HG03520 (cell line): Measurements from ENCODE around the gene CCL18.
"Not testable (repeated sequence)": the region's sequence is repeated elsewhere in the genome, so short reads cannot be mapped to it uniquely, and the experiment has no call there.

Experiments
- ATAC-seq: cut with Tn5 transposase; IDR thresholded peaks from one replicate; pipeline ENCODE4 v1.9.1; 2021; ENCODE audit warnings: mild to moderate bottlenecking, moderate library complexity; ENCODE audit not compliant: unreplicated experiment

Gene CCL18

DNA sequence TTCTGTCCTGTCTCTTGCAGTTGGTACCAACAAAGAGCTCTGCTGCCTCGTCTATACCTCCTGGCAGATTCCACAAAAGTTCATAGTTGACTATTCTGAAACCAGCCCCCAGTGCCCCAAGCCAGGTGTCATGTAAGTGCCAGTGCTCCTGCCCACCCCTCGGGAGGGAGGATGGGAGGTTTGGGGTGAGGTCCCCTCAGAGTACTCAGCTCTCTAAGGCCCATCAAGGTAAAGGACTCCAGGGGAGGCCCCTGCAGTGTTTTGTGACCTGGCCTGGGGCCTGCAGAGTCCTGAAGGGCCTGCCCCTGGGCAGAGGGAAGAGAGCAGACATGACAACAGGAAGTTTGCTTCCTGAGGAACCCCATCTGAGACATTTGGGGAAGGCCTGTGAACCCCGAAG lies 6.4 kb downstream of the CCL18 start:
- no peak for ATAC-seq

DNA sequence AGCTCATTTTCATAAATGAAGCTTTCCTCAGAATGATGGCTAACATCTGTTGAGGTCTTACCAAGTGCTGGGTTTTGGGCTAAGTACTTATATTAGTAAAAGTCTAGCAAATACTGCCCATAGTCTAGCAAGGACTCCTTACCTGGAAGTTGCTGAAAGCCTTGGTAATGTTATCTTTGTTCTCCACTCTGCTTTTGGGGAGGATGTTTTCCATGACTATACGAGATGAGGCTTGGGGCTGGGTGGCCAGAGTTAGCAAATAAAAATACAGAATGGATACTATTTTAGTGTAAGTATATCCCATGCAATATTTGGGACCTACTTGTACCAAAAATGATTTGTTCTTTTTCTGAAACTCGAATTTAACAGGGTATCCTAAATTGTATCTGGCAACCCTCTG lies 7.7 kb downstream of the CCL18 start:
- ATAC-seq = no peak

DNA sequence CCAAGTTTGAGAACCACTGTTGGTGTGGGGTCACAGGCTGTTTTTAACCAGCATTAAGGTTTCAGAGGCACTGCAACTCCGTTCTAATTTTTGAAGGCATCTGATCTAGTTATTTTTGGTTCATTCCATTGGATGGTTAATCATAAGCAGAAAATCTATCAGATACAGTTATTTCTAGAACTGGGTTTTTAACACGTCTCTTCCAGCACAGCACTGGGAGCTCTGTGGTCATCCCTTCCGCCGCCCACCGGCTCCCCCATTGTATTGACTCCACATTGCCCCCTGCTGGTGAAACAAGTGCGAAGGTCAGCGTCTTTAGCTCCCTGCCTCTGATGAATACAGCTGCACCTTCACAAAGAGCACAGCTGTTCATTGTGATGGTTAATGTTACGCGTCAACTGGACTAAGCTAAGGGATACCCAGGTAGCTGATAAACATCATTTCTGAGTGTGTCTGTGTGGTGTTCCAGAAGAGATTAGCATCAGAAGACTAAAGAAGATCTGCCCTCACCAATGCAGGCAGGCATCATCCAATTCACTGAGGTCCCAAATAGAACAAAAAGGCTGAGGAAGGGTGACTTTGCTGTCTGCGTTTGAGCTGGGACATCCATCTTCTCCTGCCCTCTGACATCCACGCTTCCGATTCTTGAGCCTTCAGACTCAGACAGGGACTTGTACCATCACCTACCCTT lies 8.5 kb downstream of the CCL18 start:
- ATAC-seq = peak; percentile 53

DNA sequence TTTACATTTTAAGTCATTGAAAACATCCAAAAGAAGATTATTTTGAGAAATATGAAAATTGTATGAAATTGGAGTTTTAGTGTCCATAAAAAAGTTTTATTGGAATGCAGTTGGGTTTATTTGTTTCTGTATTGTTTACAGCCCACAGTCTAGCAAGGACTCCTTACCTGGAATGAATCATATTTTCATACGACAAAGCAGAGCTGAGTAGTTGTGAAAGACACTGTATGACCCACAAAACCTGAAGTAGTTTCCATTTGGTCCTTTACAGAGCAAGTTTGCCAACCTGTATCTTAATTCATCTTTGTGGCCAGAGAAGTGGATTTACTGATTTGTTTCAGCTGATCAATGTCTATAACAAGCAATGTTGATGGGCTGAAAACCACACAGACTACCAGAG lies 10.3 kb downstream of the CCL18 start:
- ATAC-seq = no peak

DNA sequence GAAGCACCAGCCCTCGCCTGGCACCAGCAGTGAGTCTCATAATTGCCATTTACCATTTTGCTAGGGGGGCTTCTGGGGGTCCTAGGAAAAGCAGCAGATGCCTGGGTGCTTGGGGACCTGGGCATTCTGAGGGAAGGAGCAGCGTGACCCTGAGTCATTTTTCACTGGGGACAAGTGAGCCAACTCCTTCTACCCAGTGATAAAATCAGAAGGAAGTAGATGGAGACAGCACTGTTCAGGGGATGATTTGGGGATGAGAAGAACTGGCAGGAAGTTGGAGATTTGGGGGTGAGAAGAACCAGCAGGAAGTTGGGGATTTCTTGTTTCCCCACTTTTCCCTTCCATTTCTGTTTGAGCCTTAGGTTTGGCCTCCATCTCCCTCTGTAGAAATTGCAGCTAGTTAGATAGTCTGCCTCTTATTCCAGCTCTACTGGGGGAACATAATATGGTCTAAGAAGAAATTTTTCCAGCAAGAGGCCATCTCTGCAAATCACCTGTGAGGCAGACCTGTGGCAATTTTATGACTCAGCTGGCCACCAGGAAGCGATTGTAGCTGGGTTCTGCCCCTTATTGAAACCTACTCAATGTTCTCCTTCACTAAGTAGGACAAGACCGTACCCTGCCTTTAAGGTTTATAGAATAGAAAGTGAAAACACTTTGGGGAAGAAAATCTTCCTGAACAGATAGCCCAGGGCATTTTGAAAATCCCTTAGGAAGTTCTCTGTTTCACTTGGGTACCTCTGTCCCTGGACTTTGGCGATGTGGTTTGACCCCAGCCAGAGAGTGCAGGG lies 17.8 kb downstream of the CCL18 start:
- not testable (repeated sequence) for ATAC-seq

DNA sequence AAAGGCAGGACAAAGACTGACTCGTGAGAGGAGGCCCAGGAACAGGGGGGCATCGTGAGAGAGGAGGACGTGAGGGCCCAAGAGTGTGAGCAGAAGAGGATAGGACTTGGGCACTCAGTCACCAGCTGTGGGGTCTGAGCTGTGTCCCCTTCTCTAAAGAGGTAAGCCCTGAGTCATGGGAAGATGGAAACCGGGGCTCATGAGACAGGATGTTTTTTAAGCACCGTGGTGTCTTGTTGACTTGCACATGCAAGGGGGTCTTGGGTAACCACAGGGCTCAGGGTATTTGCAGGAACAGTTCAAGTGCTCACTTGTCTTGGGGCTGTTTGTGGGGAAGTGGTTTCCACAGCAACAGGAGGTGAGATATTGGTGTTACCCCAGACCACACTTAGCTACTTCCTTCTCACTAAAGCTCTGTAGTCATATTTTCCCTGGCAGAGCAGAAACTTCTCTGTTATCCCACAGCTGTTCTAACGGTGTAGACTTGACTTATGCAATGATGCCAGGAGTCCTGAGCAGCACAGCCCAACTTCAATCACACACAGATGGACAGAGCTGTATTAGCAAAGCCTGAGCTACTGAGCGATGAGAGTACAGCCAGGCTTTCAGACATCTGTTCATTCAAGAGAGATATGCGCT lies 18.5 kb downstream of the CCL18 start:
- ATAC-seq = not testable (repeated sequence)

DNA sequence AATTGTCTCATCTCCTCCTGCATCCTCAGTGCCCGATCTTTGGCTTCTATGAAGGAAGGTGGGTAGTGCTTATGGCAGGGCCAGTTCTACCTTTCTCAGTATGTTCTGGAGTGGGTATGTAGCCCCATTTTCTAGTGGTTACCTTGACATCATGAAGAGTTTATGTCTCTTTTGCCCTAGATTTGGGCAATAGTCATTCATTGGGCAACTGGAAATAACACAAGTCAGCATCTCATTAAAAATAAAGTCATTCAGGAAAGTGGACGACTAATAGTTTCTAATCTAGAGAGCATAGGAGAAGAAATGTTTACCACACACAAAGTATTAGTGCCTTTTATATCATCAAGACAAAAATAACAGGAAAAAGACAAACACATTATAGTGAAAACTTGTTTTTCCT lies 19.6 kb downstream of the CCL18 start:
- ATAC-seq = not testable (repeated sequence)

DNA sequence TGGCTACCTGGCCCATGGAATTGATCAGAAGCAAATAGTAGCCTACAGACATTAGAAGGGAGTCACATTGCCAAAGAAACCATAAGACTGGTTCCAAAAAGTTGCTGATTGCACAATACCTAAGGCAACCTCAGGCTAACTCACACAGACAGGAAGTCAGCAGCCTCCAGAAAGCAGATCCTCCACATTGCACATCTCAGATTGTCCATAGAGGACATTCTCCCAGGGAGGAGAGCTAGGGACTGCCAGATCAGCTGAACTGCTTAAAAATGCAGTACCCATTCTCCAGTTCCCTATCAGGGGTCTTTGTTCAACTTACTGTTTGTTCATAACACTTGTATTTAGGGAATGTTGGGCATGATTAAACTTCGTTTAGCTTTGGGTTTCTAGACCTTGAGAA lies 21.7 kb downstream of the CCL18 start:
- no peak for ATAC-seq

DNA sequence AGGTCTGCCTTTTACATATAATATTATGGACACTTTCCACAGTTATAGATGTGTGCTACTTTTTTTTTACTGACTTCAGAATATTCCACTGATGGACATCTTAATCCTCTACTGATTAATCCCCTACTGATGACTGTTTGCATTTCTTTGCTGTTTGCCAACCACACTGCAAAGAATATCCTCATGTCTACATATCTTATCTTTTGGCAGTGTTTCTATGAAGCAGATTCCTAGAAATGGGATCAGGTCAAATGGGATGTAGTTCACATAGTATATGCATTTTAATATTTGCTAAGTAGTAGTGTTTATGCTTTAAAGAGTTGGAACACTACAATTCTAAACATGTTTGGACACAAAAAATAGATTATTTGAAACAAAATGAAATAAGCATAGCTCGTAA lies 22.7 kb downstream of the CCL18 start:
- no peak for ATAC-seq

DNA sequence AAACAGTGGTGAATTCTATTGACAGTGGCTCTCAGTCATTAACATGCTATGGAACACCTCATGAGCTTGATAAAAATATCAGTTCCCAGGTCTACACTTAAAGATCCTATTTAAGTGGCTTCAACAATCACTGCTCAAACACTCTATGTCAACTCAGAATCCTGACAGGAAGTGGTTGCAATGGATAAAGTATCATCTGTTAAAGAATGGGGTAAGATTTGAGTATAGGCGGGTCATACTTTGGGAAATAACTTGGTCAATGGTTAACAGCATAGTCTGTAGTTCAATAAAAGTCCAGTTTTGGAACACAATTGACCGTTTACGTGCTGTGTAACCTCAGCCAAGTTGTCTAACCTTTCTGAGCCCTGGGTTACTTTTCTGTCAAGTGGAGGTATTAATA lies 23.4 kb downstream of the CCL18 start:
- ATAC-seq = not testable (repeated sequence)

DNA sequence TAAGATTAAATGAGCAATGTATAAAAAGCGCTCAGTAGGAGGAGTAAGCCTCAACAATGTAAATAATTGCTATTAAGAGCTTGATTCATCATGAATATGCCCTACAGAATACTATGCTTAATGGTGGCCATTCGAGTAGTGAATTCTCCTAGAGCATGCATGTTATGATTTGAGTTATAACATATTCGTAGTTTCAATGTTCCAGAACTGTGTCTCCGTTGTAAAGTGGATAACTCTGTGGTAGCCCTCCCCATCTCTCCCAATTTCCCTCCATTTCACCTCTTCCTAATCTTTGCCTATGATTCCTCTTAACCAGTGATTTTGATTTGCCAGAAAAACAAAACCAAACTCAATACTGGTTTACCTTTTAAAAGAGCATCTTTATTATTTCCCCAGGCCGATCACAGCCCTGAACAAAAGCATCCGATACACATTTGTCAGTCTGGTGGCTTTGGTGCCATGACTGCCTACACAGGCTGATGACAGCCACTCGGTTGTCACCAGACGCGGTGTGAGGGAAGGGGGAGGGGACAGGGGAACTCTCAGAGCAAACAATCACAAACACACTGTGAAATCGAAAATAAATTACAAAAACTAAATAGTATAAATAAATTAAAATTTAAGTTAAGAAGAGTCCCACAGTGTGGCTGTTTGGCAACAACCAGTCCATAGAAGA lies 24.0 kb downstream of the CCL18 start:
- not testable (repeated sequence) for ATAC-seq

DNA sequence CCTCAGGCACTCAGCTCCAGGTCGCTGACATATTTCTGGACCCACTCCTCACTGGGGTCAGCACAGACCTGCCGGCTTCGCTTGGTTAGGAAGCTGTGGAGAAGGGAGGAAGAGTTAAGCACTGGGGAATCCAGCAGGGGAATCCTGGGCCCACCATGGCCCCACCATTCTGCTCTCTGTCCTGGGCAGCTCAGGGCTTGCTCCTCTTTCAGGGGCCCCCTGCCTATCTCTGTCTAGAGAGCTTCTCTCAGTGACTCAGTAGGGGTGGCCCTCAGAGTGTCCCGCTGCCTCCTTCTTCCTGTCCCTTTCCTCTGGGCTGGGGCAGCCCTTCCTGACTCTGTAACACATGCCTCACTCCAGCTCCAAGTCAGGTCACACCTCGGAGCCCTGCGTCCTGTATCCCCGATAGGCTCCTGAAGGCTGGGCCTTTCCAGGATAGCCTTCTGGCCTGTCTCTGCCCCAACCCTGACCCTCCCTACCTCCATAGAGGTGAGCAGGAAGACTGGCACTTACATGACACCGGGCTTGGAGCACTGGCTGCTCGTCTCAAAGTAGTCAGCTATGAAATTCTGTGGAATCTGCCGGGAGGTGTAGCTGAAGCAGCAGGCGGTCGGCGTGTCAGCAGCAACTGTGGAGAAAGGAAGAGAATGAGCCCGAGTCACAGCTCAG lies 24.7 kb downstream of the CCL18 start:
- no peak for ATAC-seq

DNA sequence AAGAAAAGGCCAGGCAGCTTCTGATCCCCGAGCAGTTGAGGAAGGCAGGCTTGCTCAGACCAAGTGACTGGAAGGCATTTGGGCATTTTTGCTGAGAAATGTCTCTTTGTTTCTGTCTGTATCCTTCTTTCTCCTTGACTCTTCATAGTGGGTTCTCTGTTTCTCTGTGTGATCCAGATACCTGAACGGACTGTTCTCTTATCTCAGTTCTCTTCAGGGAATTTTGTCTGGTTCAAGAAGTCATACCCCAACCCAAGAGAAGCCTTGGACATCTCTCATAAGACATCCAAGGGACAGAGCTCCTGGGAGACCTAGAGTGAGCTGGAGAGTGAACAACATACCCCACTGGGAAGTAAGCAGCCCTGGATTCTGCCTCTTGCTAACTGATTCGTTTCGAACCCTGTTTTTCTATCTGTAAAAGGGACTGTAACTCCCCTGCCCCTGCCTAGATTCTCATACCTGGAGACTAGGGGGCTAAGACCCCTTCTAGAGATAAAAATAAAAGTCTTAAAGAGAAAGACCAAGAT lies 25.3 kb downstream of the CCL18 start:
- no peak for ATAC-seq

DNA sequence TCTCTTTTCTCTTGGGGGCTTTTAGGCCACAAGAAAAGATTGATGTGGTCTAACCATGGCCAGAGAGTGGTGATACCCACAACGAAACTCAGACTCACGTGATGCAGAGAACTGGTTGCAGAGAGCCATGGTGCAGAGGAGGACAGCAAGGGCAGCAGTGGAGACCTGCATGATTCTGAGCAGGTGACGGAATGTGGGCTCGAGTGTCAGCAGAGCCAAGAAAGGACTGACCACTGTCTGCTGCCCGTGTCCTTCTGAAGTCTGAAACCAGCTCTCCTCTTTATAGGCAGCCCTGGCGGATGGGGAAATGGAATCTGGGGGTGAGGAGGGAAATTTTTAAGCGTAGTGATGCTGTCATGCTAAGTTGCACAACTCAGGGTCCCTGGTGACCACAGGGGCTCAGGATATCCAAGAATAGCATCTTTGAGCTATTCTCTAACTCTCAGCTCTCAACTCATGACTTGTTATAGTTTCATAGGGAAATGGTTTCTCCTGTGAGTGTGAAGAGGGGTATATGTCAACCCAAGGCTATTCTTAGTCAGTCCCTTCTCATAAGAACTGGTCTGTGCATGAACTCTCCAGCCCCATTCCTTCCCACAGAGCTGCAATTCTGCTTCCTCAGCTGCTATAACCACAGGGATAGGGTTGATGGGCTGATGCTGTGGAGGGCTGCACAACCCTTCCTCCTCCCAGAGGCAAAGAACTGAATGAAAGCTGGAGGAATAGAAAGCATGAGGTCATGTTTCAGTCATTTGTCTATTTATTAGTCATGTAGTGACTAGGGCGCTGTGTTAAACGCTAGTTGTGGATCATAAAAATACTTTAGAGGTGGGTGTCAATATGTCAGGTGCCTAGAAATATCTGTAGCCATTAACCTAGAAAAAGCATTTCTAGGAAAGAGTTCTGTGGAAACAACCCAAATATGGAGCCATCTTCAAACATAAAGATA lies 26.1 kb downstream of the CCL18 start, which contains the start of gene CCL3:
CCL3 (minus strand) TSS at position 256 of the 949 bp plus-strand sequence; CDS start at position 171, 85 bp downstream.
- ATAC-seq = peak; percentile 59

DNA sequence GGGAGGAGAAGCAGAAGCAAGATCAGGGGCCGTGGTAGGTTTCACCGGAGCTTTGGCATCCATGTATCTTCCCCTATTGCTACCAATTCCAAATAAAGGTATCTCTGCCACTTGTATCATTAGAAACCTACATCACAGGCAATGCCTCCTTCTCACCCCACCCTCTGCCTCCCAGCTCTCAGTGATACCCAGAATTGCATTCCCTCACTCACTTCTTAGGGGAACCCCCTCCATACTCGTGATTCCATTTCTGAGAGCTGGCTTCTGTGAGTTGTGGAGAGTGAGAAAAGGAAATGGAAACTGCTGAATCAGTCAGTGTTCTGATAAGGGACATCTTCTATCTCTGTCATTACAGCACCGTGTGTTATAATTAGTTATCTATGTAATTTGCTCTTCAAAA lies 28.2 kb downstream of the CCL18 start:
- no peak for ATAC-seq

DNA sequence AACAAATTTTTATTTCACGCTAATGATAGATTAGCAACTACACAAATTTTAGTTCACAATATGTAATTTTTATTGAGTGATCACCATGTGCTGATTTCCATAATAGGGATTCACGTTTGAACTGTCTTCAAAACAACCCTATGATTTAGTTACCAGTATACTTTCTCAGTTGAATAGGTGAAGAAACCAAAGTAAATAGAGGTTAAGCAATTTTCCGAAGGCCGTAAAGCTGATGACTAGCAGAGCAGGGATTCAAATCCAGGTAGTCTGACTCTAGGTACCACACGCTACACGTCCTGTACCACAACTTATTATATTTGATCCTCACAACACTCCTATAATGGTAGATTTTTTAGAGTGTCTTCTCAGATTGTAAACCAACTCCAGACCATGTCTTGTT lies 28.6 kb downstream of the CCL18 start:
- not testable (repeated sequence) for ATAC-seq

DNA sequence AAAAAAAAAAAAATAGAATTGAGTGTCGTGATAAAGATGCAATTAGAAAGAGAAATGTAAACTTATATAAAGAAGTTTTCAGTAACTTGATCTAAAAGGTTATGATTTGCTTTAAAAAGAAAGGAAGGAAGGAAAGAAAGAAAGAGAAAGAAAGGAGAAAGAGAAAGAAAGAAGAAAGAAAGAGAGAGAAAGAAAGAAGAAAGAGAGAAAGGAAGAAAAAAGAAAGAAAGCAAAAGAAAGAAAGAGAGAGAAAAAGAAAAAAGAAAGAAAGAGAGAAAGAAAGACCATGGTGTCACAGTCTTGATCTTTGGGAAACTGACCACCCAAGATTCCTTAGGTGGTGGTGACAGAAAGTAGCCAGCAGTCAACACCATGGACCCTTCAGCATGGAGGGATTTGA lies 30.2 kb downstream of the CCL18 start:
- ATAC-seq = no peak

DNA sequence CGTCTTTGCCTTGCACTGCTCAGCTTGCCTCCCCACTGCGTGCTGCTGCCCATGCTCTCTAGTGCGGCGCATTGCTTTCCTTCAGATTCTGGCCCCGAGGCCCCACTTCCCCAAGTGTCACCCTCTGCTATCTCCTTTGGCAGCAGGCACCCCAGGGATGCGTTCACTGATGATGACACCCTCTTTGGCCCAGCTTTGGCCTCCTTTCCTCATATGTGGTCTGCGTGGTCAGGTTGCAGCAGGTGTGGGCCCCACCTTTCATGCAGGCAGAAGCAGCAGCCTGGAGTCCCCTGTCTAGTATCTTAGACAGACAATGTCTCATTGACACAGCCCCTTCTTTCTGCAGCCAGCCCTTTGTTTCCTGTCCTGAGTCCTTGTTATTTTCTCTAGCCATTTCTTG lies 30.7 kb downstream of the CCL18 start:
- ATAC-seq = no peak

DNA sequence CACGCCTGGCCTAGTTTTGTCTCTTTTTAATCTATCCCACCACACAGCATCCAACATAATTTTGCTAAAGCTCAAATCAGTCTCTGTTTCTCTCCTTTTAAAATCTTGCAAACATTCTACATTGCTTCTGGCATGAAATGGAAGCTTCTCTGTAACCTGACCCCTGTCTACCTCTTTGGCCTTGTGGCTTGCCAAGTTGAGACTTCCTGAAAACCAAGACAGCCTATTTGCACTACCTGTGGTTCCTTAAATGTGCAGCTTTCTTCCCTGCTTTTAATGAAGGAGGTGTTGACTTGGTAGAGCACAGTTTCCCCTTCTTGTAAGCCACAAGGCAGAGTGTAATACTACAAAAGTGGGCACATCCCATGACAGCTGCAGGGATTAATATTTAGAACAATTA lies 31.9 kb downstream of the CCL18 start:
- ATAC-seq = no peak
